Fibroblast of mammary gland (primary cell): ENCODE data around the gene ETNPPL.

Source experiments
- DNase-seq: peaks from one replicate; pipeline ENCODE4 v3.0.0-alpha.2; 2010; ENCODE audit warnings: low read depth
- H3K4me3 ChIP-seq: 2 replicates; pipeline ENCODE4 v1.5.1; 2011; ENCODE audit warnings: low read depth, mild to moderate bottlenecking, low read length, moderate library complexity; ENCODE audit not compliant: control insufficient read depth
- CTCF ChIP-seq: conservative IDR thresholded peaks from 2 replicates; pipeline ENCODE4 v1.5.1; 2011; ENCODE audit warnings: low read depth, low read length, inconsistent platforms; ENCODE audit not compliant: control insufficient read depth, insufficient read depth

Gene ETNPPL

DNA sequence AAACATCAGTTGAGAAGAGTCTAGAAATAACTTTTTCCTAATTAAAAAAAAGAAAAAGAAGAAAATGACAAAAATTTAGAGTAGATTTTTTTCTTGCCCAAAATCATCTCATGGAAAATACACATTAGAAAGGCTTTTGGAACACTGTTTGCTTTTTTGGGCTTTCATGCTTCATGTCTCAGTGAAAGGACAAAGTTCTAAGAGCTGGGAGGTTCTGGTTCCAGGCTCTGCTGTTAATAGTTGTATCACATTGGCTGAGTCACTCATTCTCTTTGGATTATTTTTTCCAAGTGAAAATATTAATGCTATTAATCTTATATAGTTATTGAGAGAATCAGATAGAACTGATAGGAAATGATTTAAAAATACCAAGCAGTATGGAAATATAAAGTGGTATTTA is 32.9 kb upstream of the ETNPPL start:
- no peak for TF ChIP-seq CTCF
- H3K4me3 ChIP-seq: no peak overlapping the region
- DNase-seq: no peak

- no peak for DNase-seq
- no peak for TF ChIP-seq CTCF
- no peak overlapping the region for H3K4me3 ChIP-seq
These were observed 31.3 kb upstream of the ETNPPL start for GRCh38 chr4:108794136-108794535.

- no peak for TF ChIP-seq CTCF
- no peak overlapping the region for H3K4me3 ChIP-seq
- DNase-seq: no peak
These were observed 30.6 kb upstream of the ETNPPL start for GRCh38 chr4:108793415-108793814.

GRCh38 chr4:108788731-108789130 is 25.9 kb upstream of the ETNPPL start:
- H3K4me3 ChIP-seq: no peak overlapping the region
- no peak for DNase-seq
- no peak for TF ChIP-seq CTCF

DNA sequence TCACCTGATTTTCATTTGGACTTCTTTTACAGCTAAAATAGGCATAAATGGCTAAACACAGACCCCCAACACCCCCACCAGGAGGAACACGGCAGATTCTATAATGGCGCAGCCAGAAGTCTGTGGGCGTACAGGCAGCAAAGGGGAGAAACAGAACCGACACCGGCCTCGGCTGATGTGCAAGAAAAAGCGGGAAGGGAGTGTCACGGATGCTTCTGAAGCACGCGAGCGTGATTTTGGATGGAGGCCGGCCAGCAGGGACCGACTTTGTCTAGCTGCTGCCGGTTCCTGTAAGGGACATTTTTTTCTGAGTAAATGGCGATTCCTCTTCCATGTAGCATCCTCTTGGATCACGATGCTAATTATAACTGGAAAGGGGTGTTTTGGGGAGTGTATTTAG is 24.9 kb upstream of the ETNPPL start:
- no peak overlapping the region for H3K4me3 ChIP-seq
- no peak for DNase-seq
- TF ChIP-seq CTCF: no peak

GRCh38 chr4:108787106-108787505 is 24.3 kb upstream of the ETNPPL start:
- H3K4me3 ChIP-seq: no peak overlapping the region
- DNase-seq: no peak
- no peak for TF ChIP-seq CTCF

GRCh38 chr4:108786351-108786750 is 23.5 kb upstream of the ETNPPL start:
- no peak for DNase-seq
- no peak for TF ChIP-seq CTCF

More at GRCh38 chr4:108786351-108786750, 23.5 kb upstream of the ETNPPL start:
- no peak overlapping the region for H3K4me3 ChIP-seq
